GM06990 (cell line): ENCODE data around the gene CFAP43.

Experiments
- DNase-seq: peaks from one replicate; pipeline ENCODE4 v3.0.0-alpha.2; 2011; ENCODE audit not compliant: insufficient read length; ENCODE audit errors: extremely low read depth
- H3K27me3 ChIP-seq: replicated peaks from 2 replicates; pipeline ENCODE4 v1.6.0; 2011; ENCODE audit warnings: low read length; ENCODE audit not compliant: control insufficient read depth, insufficient read depth
- H3K36me3 ChIP-seq: 2 replicates; pipeline ENCODE4 v1.5.1; 2011; ENCODE audit warnings: low read length; ENCODE audit not compliant: control insufficient read depth, insufficient read depth
- H3K4me3 ChIP-seq: replicated peaks from 2 replicates; pipeline ENCODE4 v1.5.1; 2011; ENCODE audit warnings: low read depth, mild to moderate bottlenecking, control low read depth, low read length
- CTCF ChIP-seq: IDR thresholded peaks from 2 replicates; pipeline ENCODE4 v1.5.1; 2011; ENCODE audit warnings: low read length, control low read depth, mild to moderate bottlenecking, inconsistent platforms; ENCODE audit not compliant: insufficient read depth, poor library complexity, severe bottlenecking

CFAP43 gene

DNA sequence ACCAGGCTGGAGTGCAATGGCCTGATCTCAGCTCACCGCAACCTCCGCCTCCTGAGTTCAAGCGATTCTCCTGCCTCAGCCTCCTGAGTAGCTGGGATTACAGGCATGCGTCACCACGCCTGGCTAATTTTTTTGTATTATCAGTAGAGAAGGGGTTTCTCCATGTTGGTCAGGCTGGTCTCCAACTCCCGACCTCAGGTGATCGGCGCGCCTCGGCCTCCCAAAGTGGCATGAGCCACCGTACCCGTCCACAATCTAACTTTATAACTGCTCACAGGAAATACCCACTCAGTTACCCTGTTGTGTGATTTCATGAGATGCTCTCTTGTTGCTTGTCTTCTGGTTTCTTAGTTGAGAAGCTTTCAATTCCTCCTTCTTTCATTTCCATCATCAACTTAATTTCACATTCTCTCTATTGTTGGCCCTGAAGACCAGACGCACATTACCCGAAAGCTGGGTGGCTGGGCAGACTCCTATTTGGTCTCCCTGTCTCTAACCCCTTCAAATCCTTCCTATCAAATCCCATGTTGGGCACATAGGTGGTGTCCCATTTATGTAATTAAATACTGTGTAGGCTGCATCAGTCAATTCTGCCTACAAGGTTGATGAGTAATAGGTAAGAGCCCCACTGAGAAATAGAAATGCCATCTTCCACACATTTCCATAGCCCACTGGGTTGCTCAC is 35.7 kb upstream of the CFAP43 start:
- no peak for DNase-seq
- H3K36me3 ChIP-seq: peaks cover 2% of the 10 kb centered on the region
- H3K27me3 ChIP-seq: no peaks in the 10 kb centered on the region
- peak overlapping the region; percentile 87 for H3K4me3 ChIP-seq
- TF ChIP-seq CTCF: no peak

GRCh38 chr10:104264783-104265182 is 32.6 kb upstream of the CFAP43 start:
- no peak overlapping the region for H3K4me3 ChIP-seq
- DNase-seq: no peak
- peaks cover 9% of the 10 kb centered on the region for H3K36me3 ChIP-seq
- TF ChIP-seq CTCF: no peak
- no peaks in the 10 kb centered on the region for H3K27me3 ChIP-seq

GRCh38 chr10:104262055-104262454 is 29.9 kb upstream of the CFAP43 start:
- DNase-seq: no peak
- Histone ChIP-seq H3K36me3 (peaks cover 14% of the 10 kb centered on the region), H3K4me3 (no peak overlapping the region)

DNA sequence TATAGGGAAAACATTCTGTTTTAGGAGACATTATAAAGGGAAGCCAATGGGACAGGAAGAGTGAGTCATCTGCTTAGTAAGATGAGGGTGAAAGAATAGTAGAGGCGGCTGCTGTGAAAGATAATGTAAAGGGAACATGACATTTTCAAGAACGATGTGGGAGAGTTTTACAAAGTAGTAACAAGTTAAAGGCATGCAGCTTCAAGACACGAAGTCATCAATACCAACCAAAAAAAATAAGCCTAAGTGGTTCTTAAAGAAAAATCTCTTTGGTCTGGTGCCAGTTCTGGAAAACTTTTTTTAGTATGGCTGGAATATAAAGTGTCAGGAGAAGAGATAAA is 28.6 kb upstream of the CFAP43 start:
- no peak overlapping the region for H3K4me3 ChIP-seq
- no peak for DNase-seq
- H3K27me3 ChIP-seq: no peaks in the 10 kb centered on the region
- H3K36me3 ChIP-seq: peaks cover 14% of the 10 kb centered on the region
- no peak for TF ChIP-seq CTCF

More at GRCh38 chr10:104262055-104262454, 29.9 kb upstream of the CFAP43 start:
- TF ChIP-seq CTCF: no peak
- no peaks in the 10 kb centered on the region for H3K27me3 ChIP-seq

DNA sequence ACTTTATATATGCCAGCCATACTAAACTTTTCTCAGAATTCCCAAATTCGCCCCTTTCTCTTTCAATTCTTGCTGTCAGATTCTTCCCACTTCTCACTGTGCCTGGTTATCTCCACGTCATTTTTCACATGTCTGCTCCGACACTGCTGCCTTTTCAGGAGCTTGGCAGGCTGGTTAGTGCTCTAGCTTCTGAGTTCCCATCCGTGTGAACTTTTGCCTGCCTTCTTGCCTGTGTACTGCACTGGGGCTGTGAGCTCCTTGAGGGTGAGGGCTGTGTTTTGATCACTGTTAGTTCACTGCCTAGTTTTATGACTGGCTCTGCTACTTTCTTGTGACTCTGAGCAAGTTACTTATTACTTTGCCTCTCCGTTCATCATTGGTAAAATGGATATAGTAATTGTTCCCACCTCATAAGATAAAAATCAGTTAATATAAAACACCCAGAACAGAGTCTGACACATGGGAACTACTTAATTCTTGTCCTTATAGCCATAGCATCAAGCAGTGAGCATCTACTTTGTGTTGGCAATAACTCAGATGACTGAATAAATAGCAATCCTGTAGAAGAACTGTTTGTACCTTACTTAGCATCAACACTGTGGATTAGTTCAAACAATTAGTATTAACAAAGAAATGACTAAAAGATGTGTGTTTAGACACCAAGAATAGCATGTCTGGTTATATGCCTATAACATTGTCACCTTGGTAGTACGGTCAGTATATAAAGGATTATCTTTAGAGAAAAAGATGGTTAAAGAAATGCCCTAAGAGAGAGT is 28.0 kb upstream of the CFAP43 start:
- DNase-seq: no peak
- Histone ChIP-seq H3K36me3 (peaks cover 14% of the 10 kb centered on the region), H3K27me3 (no peaks in the 10 kb centered on the region), H3K4me3 (no peak overlapping the region)
- TF ChIP-seq CTCF: no peak
